Sigmoid colon (tissue), 7 donors: Measurements from ENCODE around the gene CYP4F2. TPM values are rescaled to one million over a fixed set of nuclear protein-coding genes. Genes with fewer than 3 reads are reported as not detected.

Experiments used
- DNase-seq: peaks from one replicate; pipeline ENCODE4 v3.0.0-alpha.2; 2019
- H3K27ac ChIP-seq, 4 donors: fragments of 200-600 bp; sonication (generic); one replicate each; pipeline ENCODE4 v1.5.1; 2016 to 2019; ENCODE audit warnings: mild to moderate bottlenecking in 1 of 4
- H3K27me3 ChIP-seq, 3 donors: fragments of 200-600 bp; sonication (generic); one replicate each; pipeline ENCODE4 v1.5.1; 2019; ENCODE audit warnings: mild to moderate bottlenecking in 1 of 3
- H3K36me3 ChIP-seq, 4 donors: fragments of 200-600 bp; sonication (generic); one replicate each; pipeline ENCODE4 v1.5.1; 2016 to 2019
- H3K4me1 ChIP-seq, 4 donors: fragments of 200-600 bp; sonication (generic); one replicate each; pipeline ENCODE4 v1.5.1; 2017 to 2019
- H3K4me3 ChIP-seq, 4 donors: fragments of 200-600 bp; sonication (generic); one replicate each; pipeline ENCODE4 v1.5.1; 2017 to 2019; ENCODE audit warnings: mild to moderate bottlenecking in 2 of 4, moderate library complexity in 1 of 4
- H3K9me3 ChIP-seq, 4 donors: fragments of 200-600 bp in 3 of 4; sonication (generic) in 3 of 4; one replicate each; pipeline versions ENCODE4 v1.5.1 to v1.6.1; 2013 to 2019
- EP300 ChIP-seq, 4 donors: sonication (generic); formaldehyde crosslinking; IDR thresholded peaks; one replicate each; pipeline ENCODE4 v1.6.1; 2017; ENCODE audit warnings: antibody characterized with exemption in 4 of 4
- POLR2A ChIP-seq, 2 donors: fragments of 450-650 bp; IDR thresholded peaks; one replicate each; pipeline ENCODE4 v1.6.1; 2016; ENCODE audit warnings: antibody characterized with exemption in 2 of 2, mild to moderate bottlenecking in 2 of 2, moderate library complexity in 2 of 2
- POLR2AphosphoS5 ChIP-seq, 4 donors: sonication (generic); formaldehyde crosslinking; IDR thresholded peaks; one replicate each; pipeline ENCODE4 v1.6.1; 2017; ENCODE audit warnings: antibody characterized with exemption in 4 of 4
- WGBS, 2 donors: extraction: QIAGEN DNeasy Blood & Tissue Kit; methylation state at CpG; one replicate each; pipeline ENCODE4 v1.1.7; 2013; 5-methylcytosine and 5-hydroxymethylcytosine counted together
- intact Hi-C: fragments of 100-400 bp; cut with DNase I; formaldehyde crosslinking; loops from one replicate; pipeline ENCODE4 v1.15.1; 2023
- polyA plus RNA-seq, 3 donors: library from polyadenylated mRNA; stranded (reverse); fragments of 200-250 nt; gene quantifications; one replicate each; pipeline ENCODE4 v1.2.3, GENCODE V29; 2013
- total RNA-seq, 4 donors: library from RNA; depleted of rRNA; stranded (reverse); fragments of >200 nt; gene quantifications; one replicate each; pipeline ENCODE4 v1.1.0, GENCODE V29; 2016
- TF ChIP-seq, protein P1 (sequence below), 4 experiments: fragments of 450-650 bp in 3 of 4; fragments of 200-600 bp in 1 of 4; IDR thresholded peaks; one replicate each; pipeline ENCODE4 v1.5.1; 2016 to 2019; ENCODE audit warnings: antibody characterized with exemption in 4 of 4, mild to moderate bottlenecking in 3 of 4, moderate library complexity in 2 of 4
- donor health status: healthy with polysubstance abuse.
- donor health status: Bipolar disorder and iron deficiency.
- donor health status: healthy.

Gene CYP4F2
- total and polyA plus RNA-seq, 7 donors, result 1.2 to 2.2 (median 1.8) TPM; not detected in 4

GRCh38 chr19:15864824-15865223 is 33.0 kb downstream of the CYP4F2 start:
- Histone ChIP-seq H3K4me1 (no peaks in the 10 kb centered on the region), H3K4me3 (no peak overlapping the region), H3K9me3 (no peaks in the 10 kb centered on the region), H3K27ac (no peak overlapping the region), H3K27me3 (peaks cover 0 to 14% (median 6%) of the 10 kb centered on the region in 3 donors), H3K36me3 (no peaks in the 10 kb centered on the region)
- 60 to 72% methylated on average over 5 of the region's 5 CpGs for WGBS, 2 donors
- DNase-seq, result no peak
- TF ChIP-seq, protein P1, sequence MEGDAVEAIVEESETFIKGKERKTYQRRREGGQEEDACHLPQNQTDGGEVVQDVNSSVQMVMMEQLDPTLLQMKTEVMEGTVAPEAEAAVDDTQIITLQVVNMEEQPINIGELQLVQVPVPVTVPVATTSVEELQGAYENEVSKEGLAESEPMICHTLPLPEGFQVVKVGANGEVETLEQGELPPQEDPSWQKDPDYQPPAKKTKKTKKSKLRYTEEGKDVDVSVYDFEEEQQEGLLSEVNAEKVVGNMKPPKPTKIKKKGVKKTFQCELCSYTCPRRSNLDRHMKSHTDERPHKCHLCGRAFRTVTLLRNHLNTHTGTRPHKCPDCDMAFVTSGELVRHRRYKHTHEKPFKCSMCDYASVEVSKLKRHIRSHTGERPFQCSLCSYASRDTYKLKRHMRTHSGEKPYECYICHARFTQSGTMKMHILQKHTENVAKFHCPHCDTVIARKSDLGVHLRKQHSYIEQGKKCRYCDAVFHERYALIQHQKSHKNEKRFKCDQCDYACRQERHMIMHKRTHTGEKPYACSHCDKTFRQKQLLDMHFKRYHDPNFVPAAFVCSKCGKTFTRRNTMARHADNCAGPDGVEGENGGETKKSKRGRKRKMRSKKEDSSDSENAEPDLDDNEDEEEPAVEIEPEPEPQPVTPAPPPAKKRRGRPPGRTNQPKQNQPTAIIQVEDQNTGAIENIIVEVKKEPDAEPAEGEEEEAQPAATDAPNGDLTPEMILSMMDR (IDR thresholded peaks at IDR 0.05), result no peak
- TF ChIP-seq POLR2A (IDR thresholded peaks at IDR 0.05) (no peak), EP300 (IDR thresholded peaks at IDR 0.05) (no peak), POLR2AphosphoS5 (IDR thresholded peaks at IDR 0.05) (no peak)
- intact Hi-C loops, result no loop called here

GRCh38 chr19:15863272-15863671 is 34.6 kb downstream of the CYP4F2 start:
- Histone ChIP-seq H3K27ac (no peak overlapping the region), H3K36me3 (no peaks in the 10 kb centered on the region), H3K4me3 (no peak overlapping the region), H3K9me3 (no peaks in the 10 kb centered on the region), H3K27me3 (peaks cover 0 to 14% (median 10%) of the 10 kb centered on the region in 3 donors), H3K4me1 (no peaks in the 10 kb centered on the region)
- intact Hi-C loops, result no loop called here
- TF ChIP-seq EP300 (IDR thresholded peaks at IDR 0.05) (no peak), POLR2A (IDR thresholded peaks at IDR 0.05) (no peak)
- TF ChIP-seq, protein P1 (IDR thresholded peaks at IDR 0.05), result no peak
- no peak for DNase-seq
- WGBS, 2 donors, result 81 to 85% methylated on average over 8 of the region's 8 CpGs

- H3K27ac ChIP-seq, result no peak overlapping the region
- no peaks in the 10 kb centered on the region for H3K9me3 ChIP-seq
- H3K4me3 ChIP-seq, result no peak overlapping the region
- DNase-seq, result no peak
- H3K27me3 ChIP-seq, result peaks cover 0 to 14% (median 12%) of the 10 kb centered on the region in 3 donors
- intact Hi-C loops, result no loop called here
- H3K4me1 ChIP-seq, result no peaks in the 10 kb centered on the region
- TF ChIP-seq, protein P1 (IDR thresholded peaks at IDR 0.05), result no peak
- TF ChIP-seq EP300 (IDR thresholded peaks at IDR 0.05) (no peak), POLR2AphosphoS5 (IDR thresholded peaks at IDR 0.05) (no peak), POLR2A (IDR thresholded peaks at IDR 0.05) (no peak)
- WGBS, 2 donors, result 42 to 51% methylated on average over 7 of the region's 7 CpGs
- no peaks in the 10 kb centered on the region for H3K36me3 ChIP-seq
Observed at GRCh38 chr19:15862444-15862843, 35.4 kb downstream of the CYP4F2 start.

DNA sequence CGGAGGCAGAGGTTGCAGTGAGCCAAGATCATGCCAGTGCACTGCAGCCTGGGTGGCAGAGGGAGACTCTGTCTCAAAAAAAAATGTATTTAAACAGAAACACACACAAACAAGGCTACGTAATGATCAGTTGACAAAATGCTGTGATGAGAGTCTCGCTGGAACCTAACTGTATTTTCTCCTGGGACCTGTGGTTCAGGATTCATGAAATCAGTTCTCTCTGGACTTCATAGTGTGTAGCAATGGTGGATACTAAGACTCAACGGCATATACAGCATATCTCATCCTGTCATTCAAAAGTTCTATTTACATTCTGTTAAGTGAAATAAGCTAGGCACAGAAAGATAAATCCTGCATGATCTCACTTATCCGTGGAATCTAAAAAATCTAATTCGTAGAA is 37.4 kb downstream of the CYP4F2 start:
- Histone ChIP-seq H3K4me1 (no peaks in the 10 kb centered on the region), H3K27ac (no peak overlapping the region), H3K36me3 (no peaks in the 10 kb centered on the region), H3K9me3 (no peaks in the 10 kb centered on the region), H3K27me3 (peaks cover 0 to 14% (median 12%) of the 10 kb centered on the region in 3 donors), H3K4me3 (no peak overlapping the region)
- 75 to 78% methylated on average over 6 of the region's 6 CpGs for WGBS, 2 donors
- TF ChIP-seq POLR2A (IDR thresholded peaks at IDR 0.05), result no peak
- TF ChIP-seq POLR2AphosphoS5 (IDR thresholded peaks at IDR 0.05), result no peak
- TF ChIP-seq EP300 (IDR thresholded peaks at IDR 0.05), result no peak
- TF ChIP-seq, protein P1 (IDR thresholded peaks at IDR 0.05), result no peak
- intact Hi-C loops, result no loop called here
- DNase-seq, result no peak

GRCh38 chr19:15859187-15859586 is 38.7 kb downstream of the CYP4F2 start:
- no peak for DNase-seq
- Histone ChIP-seq H3K36me3 (no peaks in the 10 kb centered on the region), H3K4me1 (no peaks in the 10 kb centered on the region), H3K27me3 (peaks cover 0 to 14% (median 12%) of the 10 kb centered on the region in 3 donors), H3K27ac (no peak overlapping the region), H3K9me3 (no peaks in the 10 kb centered on the region), H3K4me3 (no peak overlapping the region)
- intact Hi-C loops, result no loop called here
- 82 to 84% methylated on average over 6 of the region's 6 CpGs for WGBS, 2 donors
- no peak for TF ChIP-seq POLR2A (IDR thresholded peaks at IDR 0.05)
- TF ChIP-seq POLR2AphosphoS5 (IDR thresholded peaks at IDR 0.05), result no peak
- TF ChIP-seq, protein P1 (IDR thresholded peaks at IDR 0.05), result no peak
- TF ChIP-seq EP300 (IDR thresholded peaks at IDR 0.05), result no peak
